OCI-LY1 (cell line): ENCODE measurements around the gene SMIM3.
"Not testable (repeated sequence)": the region's sequence is repeated elsewhere in the genome, so short reads cannot be mapped to it uniquely, and the experiment has no call there.

Experiments
- CTCF ChIP-seq: fragments of 200-600 bp; sonication (generic), shearing (Covaris generic); IDR thresholded peaks from 2 replicates; pipeline ENCODE4 v1.5.1; 2017; ENCODE audit warnings: mild to moderate bottlenecking, antibody characterized with exemption, low read length, moderate library complexity, mixed read lengths
- EZH2 ChIP-seq: fragments of 200-600 bp; sonication (generic), shearing (Covaris generic); IDR thresholded peaks from 2 replicates; pipeline ENCODE4 v1.8.0; 2017; ENCODE audit warnings: borderline replicate concordance, mixed run types, mild to moderate bottlenecking, antibody characterized with exemption, low read length, moderate library complexity, mixed read lengths

- not testable (repeated sequence) for TF ChIP-seq CTCF, EZH2
These were observed 14.9 kb downstream of the SMIM3 start for GRCh38 chr5:150793423-150793888.
